ENCODE measurements around the gene STAC.

Gene STAC

GRCh38 chr3:36373666-36374065, 6.6 kb upstream of the STAC start:
- no peak for TF ChIP-seq CTCF (IDR thresholded peaks at IDR 0.05)

GRCh38 chr3:36379872-36380220, 458 bp upstream of the STAC start:
- Histone ChIP-seq H3K27ac (no peak overlapping the region), H3K36me3 (no peaks in the 10 kb centered on the region), H3K4me1 (ENCODE audit: control insufficient read depth in 1 of 2, insufficient read depth in 1 of 2, low read depth in 1 of 2, low read length in 1 of 2) (peaks cover 0 to 7% of the 10 kb centered on the region in 2 experiments), H3K4me3 (ENCODE audit: low read depth in 1 of 2, low read length in 1 of 2) (no peak overlapping the region), H3K9me3 (no peaks in the 10 kb centered on the region), H3K27me3 (peaks cover 45% of the 10 kb centered on the region)
- no peak for TF ChIP-seq CTCF (IDR thresholded peaks at IDR 0.05)

More at GRCh38 chr3:36373666-36374065, 6.6 kb upstream of the STAC start:
- Histone ChIP-seq H3K4me1 (ENCODE audit: control insufficient read depth in 1 of 2, insufficient read depth in 1 of 2, low read depth in 1 of 2, low read length in 1 of 2) (no peaks in the 10 kb centered on the region), H3K36me3 (no peaks in the 10 kb centered on the region), H3K27ac (no peak overlapping the region), H3K4me3 (ENCODE audit: low read depth in 1 of 2, low read length in 1 of 2) (no peak overlapping the region), H3K27me3 (peaks cover 8% of the 10 kb centered on the region), H3K9me3 (no peaks in the 10 kb centered on the region)

- Histone ChIP-seq H3K9me3 (no peaks in the 10 kb centered on the region), H3K4me3 (ENCODE audit: low read depth in 1 of 2, low read length in 1 of 2) (no peak overlapping the region), H3K27me3 (peaks cover 45% of the 10 kb centered on the region), H3K4me1 (ENCODE audit: control insufficient read depth in 1 of 2, insufficient read depth in 1 of 2, low read depth in 1 of 2, low read length in 1 of 2) (peaks cover 0 to 7% of the 10 kb centered on the region in 2 experiments), H3K27ac (no peak overlapping the region), H3K36me3 (no peaks in the 10 kb centered on the region)
- no peak for TF ChIP-seq CTCF (IDR thresholded peaks at IDR 0.05)
Measured at GRCh38 chr3:36381311-36381956, 1.1 kb downstream of the STAC start.

GRCh38 chr3:36393563-36393962, 13.3 kb downstream of the STAC start:
- H3K36me3 ChIP-seq = no peaks in the 10 kb centered on the region
- no peak overlapping the region for H3K4me3 ChIP-seq (ENCODE audit: low read depth in 1 of 2, low read length in 1 of 2)
- TF ChIP-seq CTCF (IDR thresholded peaks at IDR 0.05) = no peak
- H3K27ac ChIP-seq = no peak overlapping the region
- no peaks in the 10 kb centered on the region for H3K9me3 ChIP-seq
- H3K27me3 ChIP-seq = no peaks in the 10 kb centered on the region
- H3K4me1 ChIP-seq (ENCODE audit: control insufficient read depth in 1 of 2, insufficient read depth in 1 of 2, low read depth in 1 of 2, low read length in 1 of 2) = no peaks in the 10 kb centered on the region

GRCh38 chr3:36394176-36394575, 13.9 kb downstream of the STAC start:
- no peak for TF ChIP-seq CTCF (IDR thresholded peaks at IDR 0.05)
- no peaks in the 10 kb centered on the region for H3K9me3 ChIP-seq
- no peak overlapping the region for H3K4me3 ChIP-seq (ENCODE audit: low read depth in 1 of 2, low read length in 1 of 2)
- no peak overlapping the region for H3K27ac ChIP-seq
- H3K36me3 ChIP-seq = no peaks in the 10 kb centered on the region
- no peaks in the 10 kb centered on the region for H3K4me1 ChIP-seq (ENCODE audit: control insufficient read depth in 1 of 2, insufficient read depth in 1 of 2, low read depth in 1 of 2, low read length in 1 of 2)
- no peaks in the 10 kb centered on the region for H3K27me3 ChIP-seq

Measured in neutrophil (primary cell).